Osteoblast (primary cell): ENCODE measurements around the gene MFRP. TPM values are rescaled to one million over a fixed set of nuclear protein-coding genes. Genes with fewer than 3 reads are reported as not detected.

Experiments used
- DNase-seq: peaks from one replicate; pipeline ENCODE4 v3.0.0; 2011; ENCODE audit warnings: low spot score, mixed read lengths; ENCODE audit not compliant: insufficient read length; ENCODE audit errors: missing footprints
- H2AFZ ChIP-seq: 2 replicates; pipeline ENCODE4 v1.6.0; 2011; ENCODE audit warnings: mild to moderate bottlenecking, low read length
- H3K27ac ChIP-seq: 2 replicates; pipeline ENCODE4 v1.5.1; 2011; ENCODE audit warnings: mild to moderate bottlenecking, low read depth, low read length, moderate library complexity
- H3K27me3 ChIP-seq: 2 replicates; pipeline ENCODE4 v1.6.0; 2012; ENCODE audit warnings: mild to moderate bottlenecking, control low read depth, inconsistent platforms, low read length, moderate library complexity; ENCODE audit not compliant: insufficient read depth
- H3K36me3 ChIP-seq: 2 replicates; pipeline ENCODE4 v1.5.1; 2011; ENCODE audit warnings: mild to moderate bottlenecking, low read length, control low read depth, moderate library complexity; ENCODE audit not compliant: insufficient read depth
- H3K4me1 ChIP-seq: 2 replicates; pipeline ENCODE4 v1.5.1; 2011; ENCODE audit warnings: mild to moderate bottlenecking, low read length, control low read depth, moderate library complexity; ENCODE audit not compliant: insufficient read depth
- H3K4me2 ChIP-seq: 2 replicates; pipeline ENCODE4 v1.6.0; 2011; ENCODE audit warnings: mild to moderate bottlenecking, low read length; ENCODE audit not compliant: insufficient read depth
- H3K4me3 ChIP-seq: fragments of 200-600 bp; sonication (generic); 3 replicates; pipeline ENCODE4 v1.5.1; 2012; ENCODE audit warnings: mild to moderate bottlenecking, low read length, inconsistent platforms; ENCODE audit not compliant: insufficient read depth
- H3K79me2 ChIP-seq: 2 replicates; pipeline ENCODE4 v1.6.0; 2012; ENCODE audit warnings: mild to moderate bottlenecking, low read length, control low read depth, inconsistent platforms; ENCODE audit not compliant: insufficient read depth
- H3K9me3 ChIP-seq: 2 replicates; pipeline ENCODE4 v1.5.1; 2011; ENCODE audit warnings: low read depth, low read length, control low read depth
- H4K20me1 ChIP-seq: 2 replicates; pipeline ENCODE4 v1.6.0; 2012; ENCODE audit warnings: mild to moderate bottlenecking, low read length, control low read depth; ENCODE audit not compliant: insufficient read depth
- total RNA-seq: library from RNA; depleted of rRNA; stranded (reverse); fragments of >200 nt; gene quantifications from 2 replicates; pipeline ENCODE4 v1.2.3, GENCODE V29; 2012
- TF ChIP-seq, protein P1 (sequence below): IDR thresholded peaks from 2 replicates; pipeline ENCODE4 v1.5.1; 2011; ENCODE audit warnings: mild to moderate bottlenecking, low read depth, low read length, moderate library complexity; ENCODE audit errors: extremely low read depth

MFRP gene
- total RNA-seq, 1 donor = not detected

DNA sequence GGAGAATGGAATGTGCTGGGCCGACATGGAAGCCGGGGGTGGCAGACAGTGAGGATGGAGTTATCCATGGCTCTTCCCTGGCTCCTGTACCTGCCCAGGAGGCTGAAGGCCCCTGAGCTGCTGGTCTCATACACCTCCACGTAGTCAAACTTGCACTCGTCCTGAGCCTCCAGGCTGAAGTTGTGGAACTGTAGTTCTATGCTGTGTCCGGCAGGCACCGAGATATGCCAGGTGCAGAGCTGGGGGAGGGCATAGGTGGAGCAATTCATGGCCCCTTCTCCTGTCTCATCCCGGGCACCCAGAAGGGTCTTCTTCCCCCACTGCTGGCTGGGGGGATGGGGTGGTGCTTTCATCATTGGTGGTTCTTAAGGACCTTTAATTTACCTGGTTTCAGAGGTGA is 2.8 kb downstream of the MFRP start:
- Histone ChIP-seq H2AFZ (no peak overlapping the region), H3K27ac (no peak overlapping the region), H3K36me3 (no peaks in the 10 kb centered on the region), H3K79me2 (no peaks in the 10 kb centered on the region), H3K4me1 (peaks cover 16% of the 10 kb centered on the region), H4K20me1 (peaks cover 6% of the 10 kb centered on the region), H3K4me2 (no peak overlapping the region), H3K27me3 (peaks cover 23% of the 10 kb centered on the region), H3K4me3 (no peak overlapping the region), H3K9me3 (no peaks in the 10 kb centered on the region)
- DNase-seq = no peak
- TF ChIP-seq, protein P1, sequence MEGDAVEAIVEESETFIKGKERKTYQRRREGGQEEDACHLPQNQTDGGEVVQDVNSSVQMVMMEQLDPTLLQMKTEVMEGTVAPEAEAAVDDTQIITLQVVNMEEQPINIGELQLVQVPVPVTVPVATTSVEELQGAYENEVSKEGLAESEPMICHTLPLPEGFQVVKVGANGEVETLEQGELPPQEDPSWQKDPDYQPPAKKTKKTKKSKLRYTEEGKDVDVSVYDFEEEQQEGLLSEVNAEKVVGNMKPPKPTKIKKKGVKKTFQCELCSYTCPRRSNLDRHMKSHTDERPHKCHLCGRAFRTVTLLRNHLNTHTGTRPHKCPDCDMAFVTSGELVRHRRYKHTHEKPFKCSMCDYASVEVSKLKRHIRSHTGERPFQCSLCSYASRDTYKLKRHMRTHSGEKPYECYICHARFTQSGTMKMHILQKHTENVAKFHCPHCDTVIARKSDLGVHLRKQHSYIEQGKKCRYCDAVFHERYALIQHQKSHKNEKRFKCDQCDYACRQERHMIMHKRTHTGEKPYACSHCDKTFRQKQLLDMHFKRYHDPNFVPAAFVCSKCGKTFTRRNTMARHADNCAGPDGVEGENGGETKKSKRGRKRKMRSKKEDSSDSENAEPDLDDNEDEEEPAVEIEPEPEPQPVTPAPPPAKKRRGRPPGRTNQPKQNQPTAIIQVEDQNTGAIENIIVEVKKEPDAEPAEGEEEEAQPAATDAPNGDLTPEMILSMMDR = no peak

DNA sequence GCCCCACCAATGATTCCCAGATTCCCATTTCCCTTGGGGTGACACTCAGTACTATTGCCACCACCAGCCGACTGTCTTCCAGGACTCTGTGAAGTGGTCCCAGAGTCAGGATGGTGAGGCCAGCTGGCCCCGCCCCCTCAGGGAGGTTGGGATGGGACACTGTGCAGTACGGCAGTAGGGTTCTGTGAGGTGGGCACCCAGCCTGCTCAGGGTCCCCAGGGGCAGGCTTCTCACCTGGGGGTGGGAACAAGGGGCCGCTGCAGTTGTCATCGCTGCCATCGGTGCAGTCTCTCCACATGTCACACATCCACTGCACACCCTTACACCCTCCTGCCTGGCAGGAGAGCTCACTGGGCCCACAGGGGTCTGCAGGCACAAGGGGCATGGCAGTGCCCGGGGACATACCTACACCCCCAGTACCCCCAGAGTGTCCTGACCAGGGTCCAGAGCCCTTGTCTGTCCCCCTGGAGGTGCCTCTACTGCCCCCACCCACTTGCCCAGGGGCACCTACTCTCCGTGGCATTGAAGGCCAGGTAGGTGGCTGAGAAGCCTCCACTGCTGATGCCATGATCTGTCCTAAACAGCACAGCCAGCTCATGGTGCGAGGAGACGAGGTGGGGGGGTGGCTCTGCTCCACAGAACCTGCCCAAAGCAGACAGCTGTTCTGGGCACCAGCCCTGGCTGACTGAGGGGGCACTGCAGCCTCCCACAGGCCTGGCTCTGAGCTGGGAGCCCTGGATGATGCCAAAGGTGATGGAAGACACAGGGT is 4.0 kb downstream of the MFRP start:
- H3K4me2 ChIP-seq = no peak overlapping the region
- no peak overlapping the region for H3K27ac ChIP-seq
- no peaks in the 10 kb centered on the region for H3K79me2 ChIP-seq
- H2AFZ ChIP-seq = no peak overlapping the region
- TF ChIP-seq, protein P1 = no peak
- no peaks in the 10 kb centered on the region for H3K36me3 ChIP-seq
- peaks cover 28% of the 10 kb centered on the region for H3K4me1 ChIP-seq
- no peaks in the 10 kb centered on the region for H3K9me3 ChIP-seq
- no peak overlapping the region for H3K4me3 ChIP-seq
- peaks cover 10% of the 10 kb centered on the region for H4K20me1 ChIP-seq
- peaks cover 16% of the 10 kb centered on the region for H3K27me3 ChIP-seq
- peak; percentile 73 for DNase-seq

DNA sequence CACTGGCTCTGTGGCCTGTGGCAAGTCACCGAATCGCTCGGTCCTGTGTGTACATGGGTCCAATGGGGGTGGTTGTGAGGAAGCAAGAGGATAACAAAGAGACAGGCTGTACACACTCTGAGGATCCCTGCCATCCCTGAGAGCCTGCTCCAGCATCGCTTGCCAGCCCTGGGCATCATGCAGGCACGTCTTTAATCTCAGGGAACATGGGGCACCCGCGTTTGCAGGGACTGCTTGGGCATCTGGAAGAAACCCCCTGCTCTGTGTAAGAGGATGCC is 4.5 kb downstream of the MFRP start:
- no peak overlapping the region for H3K27ac ChIP-seq
- peaks cover 15% of the 10 kb centered on the region for H3K27me3 ChIP-seq
- H3K36me3 ChIP-seq = no peaks in the 10 kb centered on the region
- peak; percentile 87 for DNase-seq
- H3K4me1 ChIP-seq = peaks cover 34% of the 10 kb centered on the region
- no peaks in the 10 kb centered on the region for H3K9me3 ChIP-seq
- H3K4me3 ChIP-seq = no peak overlapping the region
- peaks cover 2% of the 10 kb centered on the region for H3K79me2 ChIP-seq
- TF ChIP-seq, protein P1 = no peak
- peaks cover 10% of the 10 kb centered on the region for H4K20me1 ChIP-seq
- no peak overlapping the region for H3K4me2 ChIP-seq
- H2AFZ ChIP-seq = no peak overlapping the region

DNA sequence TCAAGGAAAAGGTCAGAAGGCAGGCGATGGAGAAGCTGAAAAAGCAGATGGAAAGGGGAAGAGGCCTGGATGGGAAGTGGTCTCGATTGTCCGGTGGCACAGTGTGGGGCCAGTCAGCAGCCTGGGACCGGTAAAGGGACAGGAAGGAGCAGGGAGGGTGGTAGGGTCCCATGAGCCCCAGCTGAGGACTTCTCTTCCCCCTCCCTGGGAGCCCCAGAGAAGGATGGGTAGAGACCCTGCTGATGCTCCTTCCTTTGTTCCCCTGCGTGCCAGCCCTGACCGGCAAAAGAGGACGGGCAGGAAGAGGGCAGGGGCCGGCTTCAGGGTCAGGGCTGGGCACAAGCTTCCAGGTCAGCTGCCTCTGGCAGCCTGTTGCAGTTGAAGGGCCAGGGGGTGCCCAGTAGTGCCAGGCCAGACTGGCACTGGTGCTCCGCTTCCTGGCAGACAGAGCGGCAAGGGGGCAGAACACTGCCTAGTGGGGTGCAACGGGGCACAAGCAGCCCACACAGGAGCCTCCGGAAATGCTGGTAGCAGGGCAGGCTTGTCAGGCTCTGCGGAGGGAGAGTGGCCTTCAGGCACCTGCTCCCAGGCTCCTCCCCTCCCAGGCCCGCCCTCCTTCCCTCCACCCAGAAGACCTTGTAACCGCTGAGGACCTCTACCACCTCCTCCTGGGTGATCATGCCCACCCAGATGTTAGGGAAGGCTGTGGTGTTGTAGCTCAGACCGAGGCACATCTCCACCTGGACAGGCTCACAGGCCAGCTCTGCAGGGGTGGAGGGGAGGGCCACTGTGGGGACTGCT is 5.1 kb downstream of the MFRP start:
- Histone ChIP-seq H3K4me3 (peak overlapping the region; percentile 76), H3K36me3 (peaks cover 4% of the 10 kb centered on the region), H3K4me2 (peak overlapping the region; percentile 82), H4K20me1 (peaks cover 10% of the 10 kb centered on the region), H3K27ac (no peak overlapping the region), H3K4me1 (peaks cover 38% of the 10 kb centered on the region), H3K79me2 (peaks cover 7% of the 10 kb centered on the region), H3K27me3 (peaks cover 13% of the 10 kb centered on the region), H2AFZ (no peak overlapping the region), H3K9me3 (no peaks in the 10 kb centered on the region)
- TF ChIP-seq, protein P1 = no peak
- peak; percentile 76 for DNase-seq
